Measurements from ENCODE around the gene GALNT2. TPM values are rescaled to one million over a fixed set of nuclear protein-coding genes. Genes with fewer than 3 reads are reported as not detected.

Gene GALNT2
- total RNA-seq, 5 donors from 2014 or later (not counting 1 experiment from before 2014, with no cell fraction given): 22.2 to 29.7 (median 23.5) TPM

DNA sequence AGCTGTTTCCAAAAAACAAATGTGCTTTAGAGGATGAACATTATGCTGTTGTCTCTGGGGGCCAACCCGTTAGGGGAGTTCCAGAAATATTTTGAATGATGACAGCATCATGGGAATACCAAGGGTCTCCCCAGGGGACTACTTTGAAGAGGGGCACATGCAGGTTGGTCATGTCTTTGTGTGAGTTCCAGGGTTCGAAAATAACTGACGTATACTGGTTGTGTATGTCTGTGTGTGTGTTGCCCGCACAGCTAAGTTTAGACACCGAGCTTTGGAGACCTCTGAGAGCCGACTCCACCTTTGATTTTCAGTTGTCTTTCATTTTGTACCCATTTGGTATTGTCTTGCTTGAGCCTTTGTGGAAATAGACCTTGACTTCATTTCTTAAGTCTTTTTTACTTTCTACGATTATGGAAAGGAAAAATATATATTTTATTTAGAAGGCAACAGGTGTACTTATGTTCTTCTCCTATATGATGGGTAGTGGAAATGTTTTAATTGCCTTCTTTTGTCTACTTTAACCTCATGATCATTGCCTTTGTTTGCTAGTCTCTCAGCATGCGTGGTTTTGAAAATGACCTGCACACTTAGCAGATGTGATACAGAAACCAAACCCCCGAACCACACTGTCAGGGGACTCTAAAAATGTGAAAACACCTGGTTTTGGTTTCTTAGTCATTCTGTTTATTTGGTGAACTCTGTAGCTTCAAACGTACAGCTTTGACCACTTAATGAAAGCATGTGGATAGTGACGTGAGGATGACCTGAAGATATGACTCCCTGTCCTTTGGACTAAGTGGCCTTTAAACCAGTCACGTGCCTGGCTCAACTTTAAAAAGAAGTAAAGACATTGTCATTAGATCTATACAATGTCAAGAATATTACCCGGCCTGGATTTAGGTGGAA, 56.5 kb downstream of the GALNT2 start:
- DNase-seq (peak in 1 of 35 experiments; percentile 10), ATAC-seq (replicated peaks in 1 of 4) (peak in 2 of 4 experiments; percentile 37 to 38)
- Histone ChIP-seq H3K27me3 (replicated peaks in 1 of 2; ENCODE audit: control insufficient read depth in 2 of 2, extremely low read depth in 1 of 2, insufficient read depth in 2 of 2, low read length in 1 of 2) (no peaks in the 10 kb centered on the region), H3K36me3 (ENCODE audit: control insufficient read depth in 2 of 2, extremely low read depth in 1 of 2, insufficient read depth in 1 of 2, low read length in 1 of 2) (peaks cover 0 to 4% of the 10 kb centered on the region in 2 donors), H3K4me1 (ENCODE audit: control insufficient read depth in 1 of 2, extremely low read depth in 1 of 2, insufficient read depth in 2 of 2, low read length in 2 of 2) (peaks cover 6 to 41% of the 10 kb centered on the region in 2 experiments), H3K9me3 (no peaks in the 10 kb centered on the region), H3K4me3 (ENCODE audit: control insufficient read depth in 1 of 2, extremely low read depth in 1 of 2, low read length in 1 of 2) (no peak overlapping the region), H3K27ac (ENCODE audit: low read length) (no peak overlapping the region)
- H3K9me3 Mint-ChIP-seq: no peaks in the 10 kb centered on the region
- peak overlapping the region; percentile 40 to 66 for H3K27ac Mint-ChIP-seq
- no peak overlapping the region for H3K4me3 Mint-ChIP-seq
- 78% methylated on average over 4 of the region's 13 CpGs for WGBS (ENCODE audit: insufficient coverage)
- H3K27me3 Mint-ChIP-seq: no peaks in the 10 kb centered on the region
- POLR2A ChIA-PET: no interaction called here
- H3K36me3 Mint-ChIP-seq: peaks cover 13% of the 10 kb centered on the region
- CTCF ChIA-PET: no interaction called here
- peaks cover 67 to 78% (median 76%) of the 10 kb centered on the region in 3 donors for H3K4me1 Mint-ChIP-seq

DNA sequence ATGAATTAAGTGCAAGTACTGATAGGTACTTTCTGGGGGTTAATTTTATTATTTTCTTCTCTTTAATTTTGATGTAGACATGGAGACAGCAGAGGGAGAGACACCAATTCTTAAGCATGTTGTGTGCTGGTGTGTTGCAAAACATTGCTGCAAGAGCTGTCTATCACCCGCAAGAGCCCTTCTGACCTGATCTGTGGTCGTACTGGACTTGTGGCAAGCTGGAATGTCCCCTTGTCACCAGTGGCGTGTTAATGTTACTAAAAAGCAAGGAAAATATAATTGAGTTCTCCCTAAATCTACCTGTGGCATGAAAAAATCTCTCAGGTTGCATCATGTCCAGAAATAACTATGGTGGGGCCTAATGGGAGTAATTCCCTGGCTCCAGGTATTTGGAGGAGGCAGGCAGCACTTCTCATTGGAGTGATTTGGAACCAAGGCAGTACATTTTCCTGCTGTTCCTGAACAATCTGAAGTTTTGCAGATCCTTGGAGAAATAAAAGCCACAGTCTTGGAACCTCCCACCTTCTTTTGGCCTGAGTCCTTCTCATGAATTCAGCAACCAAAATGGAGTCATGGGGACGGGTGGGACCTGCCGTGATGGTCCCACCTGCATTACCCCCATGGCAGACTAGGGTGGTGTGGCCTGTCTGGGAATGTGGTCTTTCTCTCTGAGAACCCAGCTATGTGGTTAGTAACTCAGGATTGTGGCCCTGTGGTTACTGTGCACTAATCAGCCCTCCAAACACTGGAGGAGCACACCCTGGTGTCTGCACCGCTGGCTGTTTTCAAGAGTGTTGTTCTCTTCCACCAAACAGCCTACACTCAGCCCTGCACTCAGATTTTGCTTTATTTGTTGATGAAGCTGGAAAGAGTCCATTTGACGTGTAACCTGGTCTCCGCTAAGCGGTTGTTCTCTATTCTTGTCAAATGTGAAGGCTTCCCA, 57.4 kb downstream of the GALNT2 start:
- H3K4me3 Mint-ChIP-seq: peak overlapping the region in 1 of 3 donors; percentile 11
- H3K27me3 ChIP-seq (replicated peaks in 1 of 2; ENCODE audit: control insufficient read depth in 2 of 2, extremely low read depth in 1 of 2, insufficient read depth in 2 of 2, low read length in 1 of 2): no peaks in the 10 kb centered on the region
- CTCF ChIA-PET: no interaction called here
- no peaks in the 10 kb centered on the region for H3K27me3 Mint-ChIP-seq
- H3K27ac Mint-ChIP-seq: peak overlapping the region; percentile 40 to 66
- WGBS (ENCODE audit: insufficient coverage): 77% methylated on average over 3 of the region's 9 CpGs
- peaks cover 1 to 4% of the 10 kb centered on the region in 2 donors for H3K36me3 ChIP-seq (ENCODE audit: control insufficient read depth in 2 of 2, extremely low read depth in 1 of 2, insufficient read depth in 1 of 2, low read length in 1 of 2)
- no peaks in the 10 kb centered on the region for H3K9me3 ChIP-seq
- DNase-seq (peak in 1 of 35 experiments; percentile 8), ATAC-seq (replicated peaks in 1 of 4) (peak in 2 of 4 experiments; percentile 21 to 31)
- no peak overlapping the region for H3K27ac ChIP-seq (ENCODE audit: low read length)
- H3K9me3 Mint-ChIP-seq: no peaks in the 10 kb centered on the region
- peaks cover 6 to 41% of the 10 kb centered on the region in 2 experiments for H3K4me1 ChIP-seq (ENCODE audit: control insufficient read depth in 1 of 2, extremely low read depth in 1 of 2, insufficient read depth in 2 of 2, low read length in 2 of 2)
- peaks cover 13% of the 10 kb centered on the region for H3K36me3 Mint-ChIP-seq
- POLR2A ChIA-PET: no interaction called here
- H3K4me3 ChIP-seq (ENCODE audit: control insufficient read depth in 1 of 2, extremely low read depth in 1 of 2, low read length in 1 of 2): no peak overlapping the region
- H3K4me1 Mint-ChIP-seq: peaks cover 67 to 74% (median 70%) of the 10 kb centered on the region in 3 donors

- ChIA-PET CTCF (no interaction called here), POLR2A (no interaction called here)
- Histone ChIP-seq H3K9me3 (no peaks in the 10 kb centered on the region), H3K4me1 (ENCODE audit: control insufficient read depth in 1 of 2, extremely low read depth in 1 of 2, insufficient read depth in 2 of 2, low read length in 2 of 2) (peaks cover 6 to 41% of the 10 kb centered on the region in 2 experiments), H3K27me3 (replicated peaks in 1 of 2; ENCODE audit: control insufficient read depth in 2 of 2, extremely low read depth in 1 of 2, insufficient read depth in 2 of 2, low read length in 1 of 2) (no peaks in the 10 kb centered on the region), H3K27ac (ENCODE audit: low read length) (no peak overlapping the region), H3K36me3 (ENCODE audit: control insufficient read depth in 2 of 2, extremely low read depth in 1 of 2, insufficient read depth in 1 of 2, low read length in 1 of 2) (peaks cover 3 to 4% of the 10 kb centered on the region in 2 donors), H3K4me3 (ENCODE audit: control insufficient read depth in 1 of 2, extremely low read depth in 1 of 2, low read length in 1 of 2) (no peak overlapping the region)
- Mint-ChIP-seq H3K4me1 (peaks cover 70 to 77% (median 72%) of the 10 kb centered on the region in 3 donors), H3K27ac (peak overlapping the region; percentile 17 to 75), H3K4me3 (peak overlapping the region in 1 of 3 donors; percentile 11), H3K36me3 (peaks cover 15% of the 10 kb centered on the region), H3K27me3 (no peaks in the 10 kb centered on the region), H3K9me3 (no peaks in the 10 kb centered on the region)
- 96% methylated on average over 6 of the region's 6 CpGs for WGBS (ENCODE audit: insufficient coverage)
- ATAC-seq (replicated peaks in 1 of 4): no peak
- no peak for DNase-seq
Measured at GRCh38 chr1:230125141-230125540, 58.1 kb downstream of the GALNT2 start.

GRCh38 chr1:230125640-230126528, 58.8 kb downstream of the GALNT2 start:
- H3K9me3 Mint-ChIP-seq: no peaks in the 10 kb centered on the region
- H3K27me3 Mint-ChIP-seq: no peaks in the 10 kb centered on the region
- H3K4me3 Mint-ChIP-seq: peak overlapping the region in 1 of 3 donors; percentile 62
- WGBS (ENCODE audit: insufficient coverage): 62% methylated on average over 8 of the region's 10 CpGs
- peaks cover 66 to 72% (median 67%) of the 10 kb centered on the region in 3 donors for H3K4me1 Mint-ChIP-seq
- H3K36me3 Mint-ChIP-seq: peaks cover 9% of the 10 kb centered on the region
- H3K27ac Mint-ChIP-seq: peak overlapping the region; percentile 50 to 75
- no peak overlapping the region for H3K27ac ChIP-seq (ENCODE audit: low read length)
- no peak for ATAC-seq (replicated peaks in 1 of 4)
- no peak overlapping the region for H3K4me3 ChIP-seq (ENCODE audit: control insufficient read depth in 1 of 2, extremely low read depth in 1 of 2, low read length in 1 of 2)
- DNase-seq: no peak
- no peaks in the 10 kb centered on the region for H3K27me3 ChIP-seq (replicated peaks in 1 of 2; ENCODE audit: control insufficient read depth in 2 of 2, extremely low read depth in 1 of 2, insufficient read depth in 2 of 2, low read length in 1 of 2)
- peaks cover 6 to 41% of the 10 kb centered on the region in 2 experiments for H3K4me1 ChIP-seq (ENCODE audit: control insufficient read depth in 1 of 2, extremely low read depth in 1 of 2, insufficient read depth in 2 of 2, low read length in 2 of 2)
- POLR2A ChIA-PET: no interaction called here
- H3K9me3 ChIP-seq: no peaks in the 10 kb centered on the region
- peaks cover 0 to 3% of the 10 kb centered on the region in 2 donors for H3K36me3 ChIP-seq (ENCODE audit: control insufficient read depth in 2 of 2, extremely low read depth in 1 of 2, insufficient read depth in 1 of 2, low read length in 1 of 2)
- CTCF ChIA-PET: no interaction called here

GRCh38 chr1:230126529-230127104, 59.6 kb downstream of the GALNT2 start:
- Histone ChIP-seq H3K27ac (ENCODE audit: low read length) (no peak overlapping the region), H3K36me3 (ENCODE audit: control insufficient read depth in 2 of 2, extremely low read depth in 1 of 2, insufficient read depth in 1 of 2, low read length in 1 of 2) (peaks cover 0 to 3% of the 10 kb centered on the region in 2 donors), H3K4me3 (ENCODE audit: control insufficient read depth in 1 of 2, extremely low read depth in 1 of 2, low read length in 1 of 2) (peak overlapping the region in 1 of 2 donors; percentile 10), H3K9me3 (no peaks in the 10 kb centered on the region), H3K27me3 (replicated peaks in 1 of 2; ENCODE audit: control insufficient read depth in 2 of 2, extremely low read depth in 1 of 2, insufficient read depth in 2 of 2, low read length in 1 of 2) (no peaks in the 10 kb centered on the region), H3K4me1 (ENCODE audit: control insufficient read depth in 1 of 2, extremely low read depth in 1 of 2, insufficient read depth in 2 of 2, low read length in 2 of 2) (peaks cover 6 to 44% of the 10 kb centered on the region in 2 experiments)
- H3K27ac Mint-ChIP-seq: peak overlapping the region; percentile 5 to 50
- no peaks in the 10 kb centered on the region for H3K9me3 Mint-ChIP-seq
- no peaks in the 10 kb centered on the region for H3K27me3 Mint-ChIP-seq
- peaks cover 3% of the 10 kb centered on the region for H3K36me3 Mint-ChIP-seq
- H3K4me1 Mint-ChIP-seq: peaks cover 63 to 68% (median 64%) of the 10 kb centered on the region in 3 donors
- no peak for ATAC-seq (replicated peaks in 1 of 4)
- CTCF ChIA-PET: no interaction called here
- POLR2A ChIA-PET: no interaction called here
- 82% methylated on average over 12 of the region's 16 CpGs for WGBS (ENCODE audit: insufficient coverage)
- no peak for DNase-seq
- peak overlapping the region in 2 of 3 donors; percentile 22 to 62 for H3K4me3 Mint-ChIP-seq

All from T-cell (primary cell).